ENCODE data around the gene DCP1A. TPM values are rescaled to one million over a fixed set of nuclear protein-coding genes. Genes with fewer than 3 reads are reported as not detected.

The DCP1A gene
- total and polyA plus RNA-seq, 2 of the 13 experiments (the other 11 are each of a cell fraction or from before 2014, with no cell fraction given) = 14.2 to 41.2 TPM

DNA sequence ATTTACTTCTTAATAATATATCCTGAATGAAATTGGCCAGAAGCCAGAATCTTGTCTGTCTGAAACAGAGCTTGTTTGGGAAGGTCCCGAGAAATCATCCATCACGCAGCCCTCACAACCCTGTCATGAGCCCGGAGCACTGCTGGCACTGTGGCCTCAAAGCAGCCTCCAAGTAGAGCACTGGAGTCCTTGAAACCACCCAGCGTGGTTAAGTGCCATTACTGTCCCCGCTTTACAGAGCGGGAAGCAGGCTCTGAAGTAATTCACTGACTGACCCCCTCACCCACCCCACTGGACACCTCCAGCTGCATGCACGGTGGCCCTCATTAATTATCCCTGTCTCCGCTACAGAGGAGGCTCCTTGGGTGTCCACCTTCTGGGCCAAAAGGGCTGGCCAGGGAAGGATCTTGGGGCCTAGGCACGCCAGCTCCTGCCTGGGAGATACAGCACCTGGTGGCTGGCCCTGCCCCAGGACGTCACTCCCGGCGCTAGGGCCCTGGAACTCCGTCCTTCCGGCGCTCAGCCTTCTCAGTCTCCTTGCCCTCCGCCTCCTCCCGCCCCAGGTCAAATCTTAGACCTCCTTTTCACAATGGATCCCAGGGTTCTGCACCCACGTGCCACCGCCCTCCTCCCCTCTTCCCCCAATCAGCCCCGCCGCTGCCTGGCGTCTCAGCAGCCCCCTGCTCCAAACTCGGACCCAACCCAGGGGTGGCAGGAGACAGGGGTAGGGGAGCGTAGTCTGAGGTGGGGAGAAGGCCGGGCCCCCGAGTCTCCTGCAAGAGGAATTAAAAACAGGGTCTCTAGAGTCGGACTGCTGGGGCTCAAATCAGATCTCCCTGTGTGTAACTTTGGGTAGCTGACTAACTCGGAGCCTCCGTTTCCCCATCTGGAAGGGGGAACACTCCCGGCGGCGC lies 92.6 kb downstream of the DCP1A start (continued):
- TF ChIP-seq SP5 (CRISPR knock-in tag; IDR thresholded peaks at IDR 0.05; ENCODE audit: borderline replicate concordance, low read depth) (peak; percentile 22; the same call in 1 of the 2 replicates), ATF7 (IDR thresholded peaks at IDR 0.05) (no peak), ATF7 (CRISPR knock-in tag; IDR thresholded peaks at IDR 0.05) (0 out of 2 replicates have a peak, but pooled peaks have one; percentile 22), SAP130 (CRISPR knock-in tag; IDR thresholded peaks at IDR 0.05; ENCODE audit: low read depth) (peak; percentile 58; the same call in 1 of the 2 replicates), KAT7 (CRISPR knock-in tag; IDR thresholded peaks at IDR 0.05; ENCODE audit: borderline replicate concordance) (peak; percentile 65; the same call in 1 of the 2 replicates), FOXK1 (CRISPR knock-in tag; IDR thresholded peaks at IDR 0.05; ENCODE audit: borderline replicate concordance, low read depth) (no peak), ISL2 (CRISPR knock-in tag; IDR thresholded peaks at IDR 0.05) (peak; percentile 58), ZFX (CRISPR knock-in tag; IDR thresholded peaks at IDR 0.05; ENCODE audit: low read depth) (peak; percentile 59), CENPT (CRISPR knock-in tag; IDR thresholded peaks at IDR 0.05; ENCODE audit: low read depth) (no peak), ASH2L (IDR thresholded peaks at IDR 0.05; ENCODE audit: insufficient read length, low read depth, low read length) (peak; percentile 34), ZNF558 (CRISPR knock-in tag; IDR thresholded peaks at IDR 0.05; ENCODE audit: borderline replicate concordance) (peak; percentile 47; the same call in 1 of the 2 replicates), KMT2A (CRISPR knock-in tag; IDR thresholded peaks at IDR 0.05) (0 out of 2 replicates have a peak, but pooled peaks have one; percentile 25)
- TF ChIP-seq, protein P1, sequence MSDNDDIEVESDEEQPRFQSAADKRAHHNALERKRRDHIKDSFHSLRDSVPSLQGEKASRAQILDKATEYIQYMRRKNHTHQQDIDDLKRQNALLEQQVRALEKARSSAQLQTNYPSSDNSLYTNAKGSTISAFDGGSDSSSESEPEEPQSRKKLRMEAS (IDR thresholded peaks at IDR 0.05) = 0 out of 2 replicates have a peak, but pooled peaks have one; percentile 11
- TF ChIP-seq, protein P2, sequence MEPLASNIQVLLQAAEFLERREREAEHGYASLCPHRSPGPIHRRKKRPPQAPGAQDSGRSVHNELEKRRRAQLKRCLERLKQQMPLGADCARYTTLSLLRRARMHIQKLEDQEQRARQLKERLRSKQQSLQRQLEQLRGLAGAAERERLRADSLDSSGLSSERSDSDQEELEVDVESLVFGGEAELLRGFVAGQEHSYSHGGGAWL (CRISPR knock-in tag; IDR thresholded peaks at IDR 0.05) = 0 out of 2 replicates have a peak, but pooled peaks have one; percentile 18
